ENCODE results near the gene HHIP. TPM values are rescaled to one million over a fixed set of nuclear protein-coding genes. Genes with fewer than 3 reads are reported as not detected.
A peak's percentile ranks its signal among the peaks of the same experiment; 100 is the strongest.

The HHIP gene
- total RNA-seq, 1 donor from 2014 or later: 0.25 TPM

GRCh38 chr4:144647095-144647561 lies 1.2 kb downstream of the HHIP start:
- Histone ChIP-seq H3K27me3 (no peaks in the 10 kb centered on the region), H3K4me3 (peak overlapping the region; percentile 40 to 56), H3K4me1 (peaks cover 16% of the 10 kb centered on the region), H3K36me3 (no peaks in the 10 kb centered on the region), H3K27ac (no peak overlapping the region), H3K9me3 (no peaks in the 10 kb centered on the region)
- no peak for DNase-seq (ENCODE audit: extremely low spot score in 2 of 2)
- intact Hi-C loops (cut with DNase I): no loop called here
- TF ChIP-seq POLR2AphosphoS5 (IDR thresholded peaks at IDR 0.05; ENCODE audit: insufficient read depth in 1 of 2, low read depth in 1 of 2) (no peak), CTCF (IDR thresholded peaks at IDR 0.05) (no peak), POLR2A (IDR thresholded peaks at IDR 0.05) (no peak)

GRCh38 chr4:144647590-144647989 lies 1.6 kb downstream of the HHIP start:
- no peak for DNase-seq (ENCODE audit: extremely low spot score in 2 of 2)
- Histone ChIP-seq H3K27me3 (no peaks in the 10 kb centered on the region), H3K4me1 (peaks cover 16% of the 10 kb centered on the region), H3K4me3 (no peak overlapping the region), H3K36me3 (no peaks in the 10 kb centered on the region), H3K27ac (no peak overlapping the region), H3K9me3 (no peaks in the 10 kb centered on the region)
- intact Hi-C loops (cut with DNase I): no loop called here
- TF ChIP-seq POLR2AphosphoS5 (IDR thresholded peaks at IDR 0.05; ENCODE audit: insufficient read depth in 1 of 2, low read depth in 1 of 2): no peak
- TF ChIP-seq CTCF (IDR thresholded peaks at IDR 0.05): no peak
- TF ChIP-seq POLR2A (IDR thresholded peaks at IDR 0.05): no peak

- Histone ChIP-seq H3K27ac (no peak overlapping the region), H3K4me1 (peaks cover 16% of the 10 kb centered on the region), H3K36me3 (no peaks in the 10 kb centered on the region), H3K9me3 (no peaks in the 10 kb centered on the region), H3K4me3 (no peak overlapping the region), H3K27me3 (no peaks in the 10 kb centered on the region)
- TF ChIP-seq POLR2AphosphoS5 (IDR thresholded peaks at IDR 0.05; ENCODE audit: insufficient read depth in 1 of 2, low read depth in 1 of 2): no peak
- no peak for TF ChIP-seq CTCF (IDR thresholded peaks at IDR 0.05)
- no peak for DNase-seq (ENCODE audit: extremely low spot score in 2 of 2)
- intact Hi-C loops (cut with DNase I): no loop called here
Observed at GRCh38 chr4:144648042-144648441, 2.1 kb downstream of the HHIP start.

- no peak for DNase-seq (ENCODE audit: extremely low spot score in 2 of 2)
- H3K27me3 ChIP-seq: no peaks in the 10 kb centered on the region
- no peak overlapping the region for H3K4me3 ChIP-seq
- TF ChIP-seq POLR2AphosphoS5 (IDR thresholded peaks at IDR 0.05; ENCODE audit: insufficient read depth in 1 of 2, low read depth in 1 of 2) (no peak), POLR2A (IDR thresholded peaks at IDR 0.05) (no peak), CTCF (IDR thresholded peaks at IDR 0.05) (no peak)
- H3K9me3 ChIP-seq: no peaks in the 10 kb centered on the region
- H3K36me3 ChIP-seq: no peaks in the 10 kb centered on the region
- peaks cover 16% of the 10 kb centered on the region for H3K4me1 ChIP-seq
- no peak overlapping the region for H3K27ac ChIP-seq
- intact Hi-C loops (cut with DNase I): no loop called here
Observed at GRCh38 chr4:144649646-144650045, 3.7 kb downstream of the HHIP start.

DNA sequence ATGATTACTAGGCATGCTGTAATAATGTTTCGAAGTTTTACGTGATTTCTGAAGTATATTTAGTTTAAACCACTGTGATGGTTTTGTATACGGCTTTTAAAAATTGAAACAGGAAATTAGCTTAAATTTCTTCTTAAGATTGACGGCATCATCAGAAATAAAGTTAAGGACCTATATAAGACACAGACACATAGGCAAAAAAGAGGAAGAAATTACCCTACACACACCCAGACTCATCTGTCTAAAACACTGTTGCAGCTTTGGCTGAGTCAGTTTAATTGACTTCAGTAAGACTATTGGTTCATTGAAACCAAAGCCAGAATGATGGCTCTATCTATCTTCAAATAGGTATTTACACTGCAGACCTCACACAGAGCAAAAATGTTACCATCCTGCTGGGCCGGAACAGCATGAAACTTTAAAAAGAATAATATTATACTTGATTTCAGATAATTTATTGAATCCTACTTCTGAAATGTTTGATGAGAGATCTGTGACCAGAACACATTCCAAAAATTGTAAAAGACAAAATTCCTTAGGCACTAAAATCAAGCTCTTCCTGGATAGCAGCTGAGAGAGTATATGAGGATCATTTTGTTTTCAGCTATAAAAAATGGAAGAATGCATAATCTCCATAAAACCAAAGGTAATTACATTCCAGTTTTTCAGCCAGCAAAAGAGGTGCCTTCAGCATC lies 4.5 kb downstream of the HHIP start:
- Histone ChIP-seq H3K9me3 (no peaks in the 10 kb centered on the region), H3K36me3 (no peaks in the 10 kb centered on the region), H3K4me3 (no peak overlapping the region), H3K27ac (no peak overlapping the region), H3K27me3 (no peaks in the 10 kb centered on the region), H3K4me1 (peaks cover 16% of the 10 kb centered on the region)
- intact Hi-C loops (cut with DNase I): no loop called here
- TF ChIP-seq POLR2AphosphoS5 (IDR thresholded peaks at IDR 0.05; ENCODE audit: insufficient read depth in 1 of 2, low read depth in 1 of 2) (no peak), POLR2A (IDR thresholded peaks at IDR 0.05) (no peak), CTCF (IDR thresholded peaks at IDR 0.05) (no peak)
- no peak for DNase-seq (ENCODE audit: extremely low spot score in 2 of 2)
